Activated CD8-positive, alpha-beta T cell treated with anti-CD3 and anti-CD28 coated beads, Interleukin-2, amount 10 ng/mL, durations not matched to agents 7 days and 5 days (primary cell): ENCODE measurements around the gene FAM8A1. TPM values are rescaled to one million over a fixed set of nuclear protein-coding genes. Genes with fewer than 3 reads are reported as not detected.
A peak's percentile ranks its signal among the peaks of the same experiment; 100 is the strongest.
"Not testable (repeated sequence)": the region's sequence is repeated elsewhere in the genome, so short reads cannot be mapped to it uniquely, and the experiment has no call there.

Experiments used
- ATAC-seq: fragments of 150-1000 bp; cut with Tn5 transposase; one replicate; pipeline ENCODE4 v1.10.0; 2021; ENCODE audit warnings: moderate library complexity
- CTCF ChIA-PET: fragments of 350-600 bp; sonication (Branson Sonifier 250); formaldehyde crosslinking; loops from one replicate; lab custom pipeline; 2021; ENCODE audit warnings: antibody characterized with exemption; lab: Charles Lee
- POLR2A ChIA-PET: fragments of 350-600 bp; sonication (Branson Sonifier 250); formaldehyde crosslinking; loops from one replicate; lab custom pipeline; 2021; ENCODE audit warnings: antibody characterized with exemption; lab: Charles Lee
- DNase-seq: peaks from one replicate; pipeline ENCODE4 v3.0.0-alpha.2; 2020
- H3K27ac Mint-ChIP-seq: one replicate; pipeline ENCODE4 v1.8.0; 2021; ENCODE audit warnings: mild to moderate bottlenecking, mixed read lengths
- H3K27me3 Mint-ChIP-seq: one replicate; pipeline ENCODE4 v1.8.0; 2021; ENCODE audit warnings: low read depth, mixed read lengths
- H3K36me3 Mint-ChIP-seq: one replicate; pipeline ENCODE4 v1.8.0; 2021; ENCODE audit warnings: low read depth, mixed read lengths
- H3K4me1 Mint-ChIP-seq: one replicate; pipeline ENCODE4 v1.8.0; 2021; ENCODE audit warnings: low read depth, mixed read lengths
- H3K4me3 Mint-ChIP-seq: one replicate; pipeline ENCODE4 v1.8.0; 2021; ENCODE audit warnings: mild to moderate bottlenecking, mixed read lengths
- H3K9me3 Mint-ChIP-seq: one replicate; pipeline ENCODE4 v1.8.0; 2022; ENCODE audit warnings: mixed read lengths; ENCODE audit not compliant: insufficient read depth
- total RNA-seq, 2 experiments: library from RNA; stranded (reverse); gene quantifications; one replicate each; pipeline ENCODE4 v1.2.3, GENCODE V29; 2021

FAM8A1 gene
- total RNA-seq, 2 experiments from 2014 or later, result 6.2 TPM

DNA sequence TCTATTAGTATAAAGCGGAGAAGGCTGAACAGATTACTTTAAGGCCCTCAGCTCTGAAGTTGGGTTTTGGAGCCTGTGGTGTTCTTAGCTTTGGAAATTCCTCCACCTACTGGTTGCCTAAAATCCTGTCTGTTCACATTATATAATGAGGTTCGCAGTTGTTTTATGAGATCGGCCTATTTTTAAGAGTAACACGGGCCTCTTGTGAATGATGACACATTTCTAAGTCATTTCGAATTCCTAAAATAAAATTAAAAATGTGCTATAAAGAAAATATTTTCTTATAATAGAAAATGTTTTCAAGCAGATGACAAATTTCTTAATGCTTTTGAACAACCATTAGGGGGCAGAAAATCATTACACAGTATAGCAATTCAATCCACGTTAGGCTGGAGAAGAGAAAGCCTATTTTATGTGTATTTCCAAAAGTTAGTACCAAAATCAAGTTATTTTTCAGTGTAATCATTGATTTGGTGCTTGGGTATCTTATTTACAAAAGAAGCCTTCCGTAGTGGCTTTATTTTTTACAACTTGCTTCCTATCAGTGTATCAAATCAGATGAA lies 15.8 kb upstream of the FAM8A1 start:
- DNase-seq (peak; percentile 30), ATAC-seq (peak; percentile 62)
- H3K4me3 Mint-ChIP-seq, result no peak overlapping the region
- no peak overlapping the region for H3K27ac Mint-ChIP-seq
- no peaks in the 10 kb centered on the region for H3K36me3 Mint-ChIP-seq
- H3K9me3 Mint-ChIP-seq, result no peaks in the 10 kb centered on the region
- POLR2A ChIA-PET, result interaction anchor here (0.6 kb wide), 2 partner anchors 16 to 252 kb away, joined by 3 read pairs; partner anchors contain the start of gene FAM8A1
- peaks cover 10% of the 10 kb centered on the region for H3K27me3 Mint-ChIP-seq
- H3K4me1 Mint-ChIP-seq, result peaks cover 10% of the 10 kb centered on the region
- CTCF ChIA-PET, result interaction anchor here (0.6 to 2.0 kb wide), 16 partner anchors 8 to 448 kb away, joined by 3 to 13 read pairs (median 4); no protein-coding TSS in a partner anchor

DNA sequence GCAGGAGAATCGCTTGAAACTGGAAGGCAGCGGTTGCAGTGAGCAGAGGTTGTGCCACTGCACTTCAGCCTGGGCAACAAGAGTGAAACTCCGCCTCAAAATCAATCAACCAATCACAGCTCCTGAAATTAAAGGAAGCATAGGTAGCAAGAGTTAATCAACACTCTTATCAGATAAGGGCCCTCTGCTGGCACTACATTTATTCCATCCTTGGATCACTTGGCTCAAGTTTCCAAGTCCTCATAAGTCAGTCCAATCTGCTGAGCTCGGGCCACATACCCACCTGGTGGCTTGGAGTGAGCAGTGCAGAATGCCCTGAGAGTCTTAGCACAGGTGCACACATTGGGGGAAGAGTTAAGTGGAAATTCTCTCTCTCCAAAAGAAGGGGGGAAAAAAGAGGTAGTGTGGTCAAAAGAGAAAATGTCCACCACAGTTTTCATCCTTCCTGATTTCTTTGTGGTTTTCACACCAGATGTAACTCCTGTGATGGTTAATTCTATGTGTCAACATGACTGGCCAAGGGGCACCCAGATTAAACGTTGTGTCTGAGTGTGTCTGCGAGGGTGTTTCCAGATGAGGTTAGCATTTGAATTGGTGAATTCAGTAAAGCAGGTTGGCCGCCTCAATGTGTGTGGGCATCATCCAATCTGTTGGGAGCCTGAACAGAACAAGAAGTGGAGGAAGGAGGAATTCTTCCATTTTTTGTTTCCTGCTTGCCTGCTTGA lies 14.2 kb upstream of the FAM8A1 start:
- ChIA-PET POLR2A (no interaction called here), CTCF (interaction anchor here (1.0 to 2.0 kb wide), 4 partner anchors 15 to 218 kb away, joined by 3 to 10 read pairs (median 4); partner anchors contain the start of gene NUP153)
- DNase-seq (no peak), ATAC-seq (no peak)
- Mint-ChIP-seq H3K9me3 (no peaks in the 10 kb centered on the region), H3K4me3 (no peak overlapping the region), H3K4me1 (peaks cover 18% of the 10 kb centered on the region), H3K27me3 (peaks cover 9% of the 10 kb centered on the region), H3K27ac (no peak overlapping the region), H3K36me3 (no peaks in the 10 kb centered on the region)

DNA sequence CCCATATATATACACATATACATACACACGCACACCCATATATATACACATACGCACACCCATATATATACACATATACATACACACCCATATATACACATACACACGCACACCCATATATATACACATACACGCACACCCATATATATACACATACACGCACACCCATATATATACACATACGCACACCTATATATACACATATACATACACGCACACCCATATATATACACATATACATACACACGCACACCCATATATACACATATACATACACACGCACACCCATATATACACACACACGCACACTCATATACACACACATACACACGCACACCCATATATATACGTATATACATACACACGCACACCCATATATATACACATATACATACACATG lies 13.5 kb upstream of the FAM8A1 start:
- H3K4me1 Mint-ChIP-seq, result peaks cover 21% of the 10 kb centered on the region
- H3K36me3 Mint-ChIP-seq, POLR2A ChIA-PET, DNase-seq, H3K27me3 Mint-ChIP-seq, ATAC-seq, H3K4me3 Mint-ChIP-seq, H3K27ac Mint-ChIP-seq, H3K9me3 Mint-ChIP-seq: not testable (repeated sequence)
- CTCF ChIA-PET, result interaction anchor here (1.0 kb wide), 1 partner anchor 116 kb away, joined by 3 read pairs; no protein-coding TSS in a partner anchor

DNA sequence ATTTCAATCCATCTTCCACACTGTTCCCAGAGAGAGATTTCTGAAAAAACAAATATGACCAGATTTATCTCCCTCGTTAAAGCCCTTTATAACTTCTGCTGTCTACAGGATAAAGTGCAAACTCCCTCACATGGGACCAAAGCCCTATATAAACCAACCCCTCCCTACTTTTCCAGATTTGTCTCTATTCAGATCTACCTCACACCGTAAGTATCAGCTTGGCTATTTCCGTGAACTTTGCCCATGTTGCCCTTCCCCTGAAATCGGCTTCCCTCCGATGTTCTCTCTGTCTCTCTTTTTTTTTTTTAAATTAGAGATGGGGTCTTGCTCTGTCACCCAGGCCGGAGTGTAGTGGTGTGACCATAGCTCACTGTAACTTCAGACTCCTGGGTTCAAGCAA lies 12.1 kb upstream of the FAM8A1 start:
- Mint-ChIP-seq H3K4me1 (peaks cover 23% of the 10 kb centered on the region), H3K27ac (no peak overlapping the region), H3K36me3 (no peaks in the 10 kb centered on the region), H3K27me3 (no peaks in the 10 kb centered on the region), H3K4me3 (no peak overlapping the region), H3K9me3 (no peaks in the 10 kb centered on the region)
- DNase-seq (no peak), ATAC-seq (no peak)
- POLR2A ChIA-PET, result no interaction called here
- CTCF ChIA-PET, result no interaction called here

DNA sequence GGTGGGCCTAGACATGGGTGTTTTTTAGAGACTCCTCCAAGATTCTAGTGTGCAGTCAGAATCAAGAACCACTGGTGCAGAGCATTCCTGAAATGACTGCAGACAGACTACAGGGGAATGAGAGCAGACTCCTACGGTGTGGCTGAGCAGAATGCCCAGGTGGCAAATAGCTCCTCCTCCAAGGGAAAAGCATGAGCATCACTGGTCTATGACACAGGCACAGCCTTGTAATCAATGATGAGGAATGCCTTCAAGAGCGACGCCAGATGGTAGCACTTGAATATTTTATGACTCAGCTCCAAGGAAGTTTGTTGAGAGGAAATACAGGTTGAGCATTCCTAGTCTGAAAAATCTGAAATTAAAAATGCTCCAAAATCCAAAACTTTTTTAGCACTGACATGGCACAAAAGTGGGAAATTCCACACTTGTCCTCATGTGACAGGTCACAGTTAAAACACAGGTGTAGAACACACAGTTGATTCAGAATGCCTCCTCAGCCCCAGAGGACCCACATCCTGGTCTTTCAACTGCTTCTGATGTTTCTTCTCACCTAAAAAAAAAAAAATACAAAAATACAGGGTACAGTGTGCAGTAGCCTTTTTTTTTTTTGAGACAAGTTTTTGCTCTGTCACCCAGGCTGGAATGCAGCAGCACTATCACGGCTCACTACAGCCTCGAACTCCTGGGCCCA lies 10.6 kb upstream of the FAM8A1 start:
- CTCF ChIA-PET, result interaction anchor here (0.8 kb wide), 1 partner anchor 215 kb away, joined by 5 read pairs; no protein-coding TSS in a partner anchor
- DNase-seq (no peak), ATAC-seq (peak; percentile 45)
- no peak overlapping the region for H3K27ac Mint-ChIP-seq
- no peaks in the 10 kb centered on the region for H3K27me3 Mint-ChIP-seq
- H3K9me3 Mint-ChIP-seq, result no peaks in the 10 kb centered on the region
- peaks cover 19% of the 10 kb centered on the region for H3K4me1 Mint-ChIP-seq
- POLR2A ChIA-PET, result interaction anchor here (2.2 kb wide), 1 partner anchor 11 kb away, joined by 10 read pairs; the partner anchor contains the start of gene FAM8A1
- no peaks in the 10 kb centered on the region for H3K36me3 Mint-ChIP-seq
- no peak overlapping the region for H3K4me3 Mint-ChIP-seq

DNA sequence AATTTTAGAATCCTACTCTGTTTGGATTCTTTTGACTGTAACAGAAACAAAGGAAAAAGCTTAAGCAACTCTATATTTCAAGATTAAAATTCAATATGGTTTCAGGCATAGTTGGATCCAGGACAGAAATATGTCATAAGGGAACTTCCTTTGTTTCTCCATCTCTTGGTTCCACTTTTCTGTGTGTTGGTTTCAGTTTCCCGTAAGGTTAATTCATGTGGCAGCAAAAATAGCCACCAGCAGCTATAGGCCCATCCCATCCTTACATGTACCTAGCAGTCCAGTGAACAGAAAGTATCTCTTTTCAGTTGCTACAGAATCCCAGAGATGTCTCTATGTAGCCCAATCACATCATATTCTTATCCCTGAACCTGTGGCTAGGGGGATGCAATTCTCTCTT lies 8.8 kb upstream of the FAM8A1 start:
- Mint-ChIP-seq H3K9me3 (no peaks in the 10 kb centered on the region), H3K27ac (no peak overlapping the region), H3K36me3 (no peaks in the 10 kb centered on the region), H3K4me3 (no peak overlapping the region), H3K4me1 (peaks cover 19% of the 10 kb centered on the region), H3K27me3 (no peaks in the 10 kb centered on the region)
- ATAC-seq, result no peak
- CTCF ChIA-PET, result interaction anchor here (1.7 to 2.0 kb wide), 2 partner anchors 10 to 213 kb away, joined by 4 to 7 read pairs; no protein-coding TSS in a partner anchor
- no peak for DNase-seq
- POLR2A ChIA-PET, result no interaction called here

DNA sequence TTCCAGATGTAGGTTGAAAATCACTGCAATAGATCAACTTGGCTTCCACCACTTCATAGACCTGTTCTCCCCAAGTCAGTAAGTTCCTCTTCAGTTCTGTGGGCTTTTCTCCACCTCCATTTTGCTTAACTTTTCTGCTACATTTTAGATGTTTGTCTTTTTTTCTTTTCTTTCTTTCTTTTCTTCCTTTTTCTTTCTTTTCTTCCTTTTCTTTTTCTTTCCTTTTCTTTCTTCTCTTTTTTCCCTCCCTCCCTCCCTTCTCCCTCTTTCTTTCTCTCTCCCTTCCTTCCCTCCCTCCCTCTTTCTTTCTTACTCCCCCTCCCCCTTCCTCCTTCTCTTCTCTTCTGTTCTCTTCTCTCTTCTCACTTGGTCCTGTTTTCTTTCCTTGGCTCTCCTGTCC lies 6.9 kb upstream of the FAM8A1 start:
- Mint-ChIP-seq H3K9me3 (no peaks in the 10 kb centered on the region), H3K27ac (no peak overlapping the region), H3K4me1 (peaks cover 19% of the 10 kb centered on the region), H3K27me3 (no peaks in the 10 kb centered on the region), H3K4me3 (no peak overlapping the region), H3K36me3 (no peaks in the 10 kb centered on the region)
- ChIA-PET CTCF (no interaction called here), POLR2A (no interaction called here)
- no peak for DNase-seq
- ATAC-seq, result no peak

DNA sequence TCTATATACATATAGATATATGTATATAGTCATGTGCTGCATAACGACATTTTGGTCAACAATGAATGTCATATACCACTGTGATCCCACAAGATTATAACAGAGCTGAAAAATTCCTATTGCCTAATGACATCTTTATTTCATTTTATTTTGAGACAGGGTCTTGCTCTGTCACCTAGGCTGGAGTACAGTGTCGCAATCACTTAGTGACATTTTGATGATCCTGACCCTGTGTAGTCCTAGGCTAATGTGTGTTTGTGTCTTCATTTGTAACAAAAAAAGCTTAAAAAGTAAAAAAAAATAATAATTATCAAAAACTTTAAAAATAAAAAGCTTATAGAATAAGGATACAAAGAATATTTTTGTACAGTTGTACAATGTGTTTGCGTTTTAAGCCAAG lies 4.0 kb upstream of the FAM8A1 start:
- no peak overlapping the region for H3K27ac Mint-ChIP-seq
- ATAC-seq, result no peak

DNA sequence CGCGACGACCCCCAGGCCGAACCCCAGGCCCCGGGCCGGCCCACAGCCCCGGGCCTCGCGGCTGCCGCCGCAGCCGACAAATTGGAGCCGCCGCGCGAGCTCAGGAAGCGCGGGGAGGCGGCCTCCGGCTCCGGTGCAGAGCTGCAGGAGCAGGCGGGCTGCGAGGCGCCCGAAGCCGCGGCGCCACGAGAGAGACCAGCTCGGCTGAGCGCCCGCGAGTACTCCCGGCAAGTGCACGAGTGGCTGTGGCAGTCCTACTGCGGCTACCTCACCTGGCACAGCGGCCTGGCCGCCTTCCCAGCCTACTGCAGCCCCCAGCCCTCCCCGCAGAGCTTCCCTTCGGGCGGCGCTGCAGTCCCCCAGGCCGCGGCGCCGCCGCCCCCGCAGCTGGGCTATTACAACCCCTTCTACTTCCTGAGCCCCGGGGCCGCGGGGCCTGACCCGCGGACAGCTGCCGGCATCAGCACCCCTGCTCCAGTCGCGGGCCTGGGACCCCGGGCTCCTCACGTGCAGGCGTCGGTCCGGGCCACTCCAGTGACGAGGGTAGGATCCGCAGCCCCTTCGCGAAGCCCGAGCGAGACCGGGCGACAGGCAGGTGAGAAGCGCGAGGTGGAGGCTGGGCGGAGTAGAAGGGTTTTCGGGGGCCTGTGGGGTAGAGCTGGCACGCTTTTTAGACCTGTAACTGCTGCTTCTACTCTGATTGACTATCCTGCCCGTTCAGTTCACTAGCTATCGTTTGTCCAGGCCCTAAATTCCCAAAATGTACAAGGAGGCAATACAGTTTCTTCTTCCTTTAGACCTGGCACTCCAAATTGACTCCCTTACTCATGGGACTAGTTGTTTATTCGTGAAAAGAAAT lies 654 bp downstream of the FAM8A1 start:
- DNase-seq (peak; percentile 62), ATAC-seq (peak; percentile 79)
- peak overlapping the region; percentile 82 for H3K4me3 Mint-ChIP-seq
- peaks cover 23% of the 10 kb centered on the region for H3K36me3 Mint-ChIP-seq
- H3K27ac Mint-ChIP-seq, result peak overlapping the region; percentile 89
- ChIA-PET POLR2A (interaction anchor here (0.8 to 4.7 kb wide), 9 partner anchors 9 to 106 kb away, joined by 3 to 39 read pairs (median 3); partner anchors contain the start of gene NUP153), CTCF (interaction anchor here (0.7 to 2.7 kb wide), 13 partner anchors 9 to 218 kb away, joined by 3 to 12 read pairs (median 4); no protein-coding TSS in a partner anchor)
- no peaks in the 10 kb centered on the region for H3K9me3 Mint-ChIP-seq
- H3K27me3 Mint-ChIP-seq, result no peaks in the 10 kb centered on the region
- H3K4me1 Mint-ChIP-seq, result peaks cover 41% of the 10 kb centered on the region

More for the DNA sequence above, 4.0 kb upstream of the FAM8A1 start:
- no peaks in the 10 kb centered on the region for H3K9me3 Mint-ChIP-seq
- no peaks in the 10 kb centered on the region for H3K27me3 Mint-ChIP-seq
- ChIA-PET POLR2A (interaction anchor here (0.6 kb wide), 1 partner anchor 114 kb away, joined by 3 read pairs; no protein-coding TSS in a partner anchor), CTCF (no interaction called here)
- H3K4me3 Mint-ChIP-seq, result no peak overlapping the region
- DNase-seq, result no peak
- H3K4me1 Mint-ChIP-seq, result peaks cover 17% of the 10 kb centered on the region
- peaks cover under 1% of the 10 kb centered on the region for H3K36me3 Mint-ChIP-seq

DNA sequence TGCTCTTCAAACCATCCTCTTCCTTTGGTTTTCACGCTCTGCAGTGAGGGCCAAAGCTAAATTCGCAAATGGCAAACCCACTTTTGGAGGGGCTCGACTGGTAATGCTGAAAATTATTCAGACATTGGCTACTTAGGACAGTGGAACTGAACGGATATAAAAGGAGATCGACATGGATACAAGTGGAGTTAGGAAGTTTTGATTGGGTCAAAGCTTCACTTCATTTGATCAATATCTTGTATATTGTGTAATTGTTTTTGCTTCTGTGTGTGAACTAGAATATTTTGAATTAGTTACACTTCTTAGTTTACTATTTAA lies 1.2 kb downstream of the FAM8A1 start:
- H3K4me1 Mint-ChIP-seq, result peaks cover 41% of the 10 kb centered on the region
- DNase-seq, result no peak
- H3K27ac Mint-ChIP-seq, result peak overlapping the region; percentile 89
- ChIA-PET POLR2A (interaction anchor here (0.8 to 4.7 kb wide), 5 partner anchors 9 to 105 kb away, joined by 3 to 39 read pairs (median 3); partner anchors contain the start of gene NUP153), CTCF (interaction anchor here (0.7 to 2.7 kb wide), 10 partner anchors 8 to 214 kb away, joined by 3 to 12 read pairs (median 4); no protein-coding TSS in a partner anchor)
- peaks cover 26% of the 10 kb centered on the region for H3K36me3 Mint-ChIP-seq
- no peaks in the 10 kb centered on the region for H3K27me3 Mint-ChIP-seq
- peak overlapping the region; percentile 82 for H3K4me3 Mint-ChIP-seq
- H3K9me3 Mint-ChIP-seq, result no peaks in the 10 kb centered on the region
- no peak for ATAC-seq
